Right cardiac atrium (tissue), 5 donors: Measurements from ENCODE around the gene CALN1. TPM values are rescaled to one million over a fixed set of nuclear protein-coding genes. Genes with fewer than 3 reads are reported as not detected.

Source experiments
- ATAC-seq, 2 donors: fragments of 200-7000 bp; cut with Tn5 transposase; one replicate each; pipeline versions ENCODE4 v1.8.0 to v1.9.1; 2020; ENCODE audit warnings: moderate library complexity in 2 of 2, mild to moderate bottlenecking in 1 of 2
- DNase-seq, 3 donors: peaks; one replicate each; pipeline ENCODE4 v3.0.0-alpha.2; 2020
- H3K27ac ChIP-seq: one replicate; pipeline ENCODE4 v1.5.1; 2013; ENCODE audit warnings: mild to moderate bottlenecking, low read length, control low read depth, moderate library complexity
- H3K27me3 ChIP-seq: one replicate; pipeline ENCODE4 v1.6.1; 2013; ENCODE audit not compliant: control insufficient read depth, insufficient read depth
- H3K4me1 ChIP-seq: one replicate; pipeline ENCODE4 v1.6.1; 2013; ENCODE audit warnings: low read length; ENCODE audit not compliant: control insufficient read depth, insufficient read depth
- H3K4me3 ChIP-seq: one replicate; pipeline ENCODE4 v1.5.1; 2013; ENCODE audit warnings: low read length, control low read depth
- H3K9me3 ChIP-seq: one replicate; pipeline ENCODE4 v1.6.1; 2013; ENCODE audit warnings: low read length; ENCODE audit not compliant: control insufficient read depth
- WGBS: extraction: QIAGEN DNeasy Blood & Tissue Kit; methylation state at CpG from one replicate; pipeline ENCODE4 v1.1.7; 2013; 5-methylcytosine and 5-hydroxymethylcytosine counted together
- intact Hi-C, 4 donors: fragments of 100-400 bp; cut with DNase I; formaldehyde crosslinking; loops; one replicate each; pipeline versions ENCODE4 v1.11.0 to v1.14.0; 2022 to 2023
- polyA plus RNA-seq: library from polyadenylated mRNA; stranded (reverse); fragments of 200-250 nt; gene quantifications from one replicate; pipeline ENCODE4 v1.2.3, GENCODE V29; 2013
- total RNA-seq, 4 donors: library from RNA; stranded (reverse); fragmentation: NEBNext Ultra II Directional; extraction: Animal tissue kit (Norgen Biotek cat#: 25700); gene quantifications; one replicate each; pipeline ENCODE4 v1.2.1, GENCODE V29; 2021
- donor health status: healthy with polysubstance abuse.
- donor health status: DM: no; HTN: yes; CAD: no.
- donor health status: DM: no; HTN: no; CAD: no.
- donor health status: DM: no; HTN: yes; CAD: no; lungs with severe emphysema.
- donor health status: DM: yes; HTN: yes; CAD: no.

CALN1 gene
- total and polyA plus RNA-seq, 5 donors, result not detected

GRCh38 chr7:71868797-71869196, 543.3 kb downstream of the CALN1 start:
- Histone ChIP-seq H3K27me3 (no peaks in the 10 kb centered on the region), H3K4me1 (no peaks in the 10 kb centered on the region), H3K27ac (no peak overlapping the region), H3K4me3 (no peak overlapping the region), H3K9me3 (no peaks in the 10 kb centered on the region)
- 57% methylated on average over 1 of the region's 1 CpG for WGBS
- DNase-seq, result no peak
- no peak for ATAC-seq
- intact Hi-C loops, result no loop called here

DNA sequence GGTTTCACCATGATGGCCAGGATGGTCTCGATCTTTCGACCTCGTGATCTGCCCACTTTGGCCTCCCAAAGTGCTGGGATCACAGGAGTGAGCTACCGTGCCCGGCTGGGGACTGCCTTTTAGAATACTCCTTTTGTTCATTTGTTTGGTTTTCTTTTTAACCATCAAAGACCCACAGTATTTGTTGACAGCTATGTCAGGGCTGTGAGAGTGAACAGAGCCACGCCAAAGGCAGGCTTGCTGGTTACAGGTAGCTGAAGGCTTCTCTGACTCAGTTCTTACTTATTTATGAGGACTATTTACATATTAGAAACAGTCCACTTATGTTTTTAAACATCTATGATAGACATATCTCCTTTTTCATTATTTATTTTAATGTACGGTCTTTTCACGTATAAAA, 544.5 kb downstream of the CALN1 start:
- DNase-seq, result no peak
- intact Hi-C loops, result no loop called here
- Histone ChIP-seq H3K27me3 (no peaks in the 10 kb centered on the region), H3K4me1 (no peaks in the 10 kb centered on the region), H3K27ac (no peak overlapping the region), H3K9me3 (no peaks in the 10 kb centered on the region), H3K4me3 (no peak overlapping the region)
- WGBS, result 81% methylated on average over 8 of the region's 8 CpGs
- ATAC-seq, result no peak

- ATAC-seq (no peak), DNase-seq (no peak)
- H3K27ac ChIP-seq, result no peak overlapping the region
- H3K9me3 ChIP-seq, result no peaks in the 10 kb centered on the region
- no peaks in the 10 kb centered on the region for H3K4me1 ChIP-seq
- WGBS, result 65% methylated on average over 6 of the region's 6 CpGs
- H3K27me3 ChIP-seq, result no peaks in the 10 kb centered on the region
- no peak overlapping the region for H3K4me3 ChIP-seq
- intact Hi-C loops, result no loop called here
These were observed 547.0 kb downstream of the CALN1 start for GRCh38 chr7:71865172-71865571.

DNA sequence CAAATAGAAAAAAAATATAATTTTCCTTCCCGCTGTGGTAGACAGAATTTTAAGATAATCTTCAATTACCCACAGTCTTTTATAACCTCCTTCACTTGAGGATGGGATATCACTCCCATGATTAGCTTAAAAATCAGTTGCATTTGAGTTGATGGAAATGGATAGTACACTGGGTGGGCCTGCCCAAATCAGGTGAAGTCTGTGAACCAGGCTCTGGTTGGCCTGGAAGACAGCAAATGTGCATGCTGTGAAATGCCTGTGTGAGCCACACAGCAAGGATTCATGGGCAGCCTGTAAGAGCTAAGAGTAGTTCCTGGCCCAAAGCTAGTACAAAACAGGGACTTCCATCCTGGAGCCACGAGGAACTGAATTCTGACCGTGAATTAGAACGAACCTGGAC, 548.0 kb downstream of the CALN1 start:
- Histone ChIP-seq H3K27ac (no peak overlapping the region), H3K4me1 (no peaks in the 10 kb centered on the region), H3K27me3 (no peaks in the 10 kb centered on the region), H3K4me3 (no peak overlapping the region), H3K9me3 (no peaks in the 10 kb centered on the region)
- 93% methylated on average over 4 of the region's 4 CpGs for WGBS
- intact Hi-C loops, result no loop called here
- ATAC-seq, result no peak
- no peak for DNase-seq

GRCh38 chr7:71860572-71860971, 551.6 kb downstream of the CALN1 start:
- 76% methylated on average over 4 of the region's 4 CpGs for WGBS
- intact Hi-C loops, result no loop called here
- H3K27ac ChIP-seq, result no peak overlapping the region
- no peak overlapping the region for H3K4me3 ChIP-seq
- H3K9me3 ChIP-seq, result no peaks in the 10 kb centered on the region
- H3K4me1 ChIP-seq, result no peaks in the 10 kb centered on the region
- DNase-seq (no peak), ATAC-seq (no peak)
- no peaks in the 10 kb centered on the region for H3K27me3 ChIP-seq

GRCh38 chr7:71857338-71857737, 554.8 kb downstream of the CALN1 start:
- Histone ChIP-seq H3K4me1 (no peaks in the 10 kb centered on the region), H3K4me3 (no peak overlapping the region), H3K9me3 (no peaks in the 10 kb centered on the region), H3K27me3 (no peaks in the 10 kb centered on the region), H3K27ac (no peak overlapping the region)
- DNase-seq (no peak), ATAC-seq (no peak)
- WGBS, result 79% methylated on average over 6 of the region's 6 CpGs
- intact Hi-C loops, result no loop called here

DNA sequence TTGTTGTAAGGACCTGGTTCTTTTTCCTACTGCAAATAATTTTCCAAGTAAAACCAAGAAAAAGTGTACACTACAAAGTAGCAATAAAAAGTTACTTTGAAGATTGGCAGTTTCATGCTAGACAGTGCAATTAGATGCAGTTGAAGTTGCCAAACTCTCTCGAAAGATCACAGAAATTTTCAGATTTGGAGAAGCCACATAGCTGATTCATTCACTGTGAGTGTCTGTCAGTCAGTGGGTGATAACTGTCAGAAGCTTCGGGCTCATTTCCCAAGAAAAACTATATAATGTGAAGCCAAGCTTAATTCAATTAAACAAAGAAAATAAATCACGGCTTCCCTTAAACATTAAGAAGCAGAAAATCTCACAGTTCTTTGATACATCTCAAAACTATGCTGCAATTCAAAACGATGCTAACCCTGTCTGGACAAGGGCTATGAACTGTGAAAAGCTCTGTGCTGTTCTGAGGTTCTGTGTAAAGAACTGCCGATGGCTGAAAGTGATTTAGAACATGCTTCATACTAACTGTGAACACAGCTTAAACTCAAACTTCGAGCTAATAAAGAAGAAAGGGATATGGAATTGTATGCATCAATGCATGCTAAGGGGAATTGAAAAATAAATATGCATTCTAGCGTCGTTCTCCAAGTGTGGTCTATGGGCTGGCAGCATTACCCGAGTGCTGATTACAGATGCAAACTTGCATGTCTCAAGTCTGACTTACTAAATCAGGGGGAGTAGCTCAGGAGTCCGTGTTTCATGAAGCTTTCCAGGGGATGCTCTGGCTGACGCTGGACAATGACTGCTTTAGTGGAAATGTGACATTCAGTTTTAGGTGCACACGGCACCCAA, 557.4 kb downstream of the CALN1 start:
- no peak for DNase-seq
- intact Hi-C loops, result no loop called here
- 59% methylated on average over 12 of the region's 12 CpGs for WGBS
- Histone ChIP-seq H3K9me3 (no peaks in the 10 kb centered on the region), H3K4me3 (no peak overlapping the region), H3K4me1 (no peaks in the 10 kb centered on the region), H3K27me3 (no peaks in the 10 kb centered on the region), H3K27ac (no peak overlapping the region)
- ATAC-seq, result no peak

GRCh38 chr7:71851776-71852498, 560.2 kb downstream of the CALN1 start:
- intact Hi-C loops, result no loop called here
- 81% methylated on average over 9 of the region's 9 CpGs for WGBS
- Histone ChIP-seq H3K27me3 (no peaks in the 10 kb centered on the region), H3K4me1 (no peaks in the 10 kb centered on the region), H3K9me3 (no peaks in the 10 kb centered on the region), H3K4me3 (no peak overlapping the region), H3K27ac (no peak overlapping the region)
- DNase-seq (no peak), ATAC-seq (no peak)

GRCh38 chr7:71846160-71846559, 566.0 kb downstream of the CALN1 start:
- intact Hi-C loops, result no loop called here
- 68% methylated on average over 9 of the region's 9 CpGs for WGBS
- Histone ChIP-seq H3K4me3 (no peak overlapping the region), H3K27ac (no peak overlapping the region), H3K4me1 (no peaks in the 10 kb centered on the region), H3K27me3 (peaks cover 3% of the 10 kb centered on the region), H3K9me3 (no peaks in the 10 kb centered on the region)
- ATAC-seq, result no peak
- DNase-seq, result no peak

- H3K27me3 ChIP-seq, result peaks cover 3% of the 10 kb centered on the region
- no peaks in the 10 kb centered on the region for H3K4me1 ChIP-seq
- 48% methylated on average over 4 of the region's 4 CpGs for WGBS
- ATAC-seq (no peak), DNase-seq (no peak)
- H3K4me3 ChIP-seq, result no peak overlapping the region
- intact Hi-C loops, result no loop called here
- H3K9me3 ChIP-seq, result no peaks in the 10 kb centered on the region
- H3K27ac ChIP-seq, result no peak overlapping the region
These were observed 568.5 kb downstream of the CALN1 start for GRCh38 chr7:71843676-71844075.

- H3K27me3 ChIP-seq, result peaks cover 3% of the 10 kb centered on the region
- H3K4me3 ChIP-seq, result no peak overlapping the region
- ATAC-seq (no peak), DNase-seq (no peak)
- WGBS, result 65% methylated on average over 3 of the region's 3 CpGs
- no peak overlapping the region for H3K27ac ChIP-seq
- no peaks in the 10 kb centered on the region for H3K4me1 ChIP-seq
- intact Hi-C loops, result no loop called here
- H3K9me3 ChIP-seq, result no peaks in the 10 kb centered on the region
These were observed 569.4 kb downstream of the CALN1 start for GRCh38 chr7:71842786-71843185.
